ENCODE results near the gene DUSP15. TPM values are rescaled to one million over a fixed set of nuclear protein-coding genes. Genes with fewer than 3 reads are reported as not detected.
A peak's percentile ranks its signal among the peaks of the same experiment; 100 is the strongest.

Gene DUSP15
- total and polyA plus RNA-seq, 9 of the 15 experiments (the other 6 are each of a cell fraction or from before 2014, with no cell fraction given) = 0.34 TPM; not detected in 8

- TF ChIP-seq, protein P1, sequence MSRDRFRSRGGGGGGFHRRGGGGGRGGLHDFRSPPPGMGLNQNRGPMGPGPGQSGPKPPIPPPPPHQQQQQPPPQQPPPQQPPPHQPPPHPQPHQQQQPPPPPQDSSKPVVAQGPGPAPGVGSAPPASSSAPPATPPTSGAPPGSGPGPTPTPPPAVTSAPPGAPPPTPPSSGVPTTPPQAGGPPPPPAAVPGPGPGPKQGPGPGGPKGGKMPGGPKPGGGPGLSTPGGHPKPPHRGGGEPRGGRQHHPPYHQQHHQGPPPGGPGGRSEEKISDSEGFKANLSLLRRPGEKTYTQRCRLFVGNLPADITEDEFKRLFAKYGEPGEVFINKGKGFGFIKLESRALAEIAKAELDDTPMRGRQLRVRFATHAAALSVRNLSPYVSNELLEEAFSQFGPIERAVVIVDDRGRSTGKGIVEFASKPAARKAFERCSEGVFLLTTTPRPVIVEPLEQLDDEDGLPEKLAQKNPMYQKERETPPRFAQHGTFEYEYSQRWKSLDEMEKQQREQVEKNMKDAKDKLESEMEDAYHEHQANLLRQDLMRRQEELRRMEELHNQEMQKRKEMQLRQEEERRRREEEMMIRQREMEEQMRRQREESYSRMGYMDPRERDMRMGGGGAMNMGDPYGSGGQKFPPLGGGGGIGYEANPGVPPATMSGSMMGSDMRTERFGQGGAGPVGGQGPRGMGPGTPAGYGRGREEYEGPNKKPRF (IDR thresholded peaks at IDR 0.05; ENCODE audit: low read depth, low read length) = no peak
- TF ChIP-seq KDM1A (IDR thresholded peaks at IDR 0.05) (peak; percentile 38 to 54; a peak in 2 of 4 replicates), KLF16 (IDR thresholded peaks at IDR 0.05) (no peak), KAT8 (IDR thresholded peaks at IDR 0.05; ENCODE audit: low read depth) (no peak), ZNF707 (CRISPR knock-in tag; conservative IDR thresholded peaks at IDR 0.05) (no peak), TAF9B (IDR thresholded peaks at IDR 0.05; ENCODE audit: partially characterized antibody) (no peak), NR1H2 (CRISPR knock-in tag; IDR thresholded peaks at IDR 0.05) (no peak), XRCC5 (IDR thresholded peaks at IDR 0.05; ENCODE audit: low read depth, low read length) (no peak)
- TF ChIP-seq, protein P2, sequence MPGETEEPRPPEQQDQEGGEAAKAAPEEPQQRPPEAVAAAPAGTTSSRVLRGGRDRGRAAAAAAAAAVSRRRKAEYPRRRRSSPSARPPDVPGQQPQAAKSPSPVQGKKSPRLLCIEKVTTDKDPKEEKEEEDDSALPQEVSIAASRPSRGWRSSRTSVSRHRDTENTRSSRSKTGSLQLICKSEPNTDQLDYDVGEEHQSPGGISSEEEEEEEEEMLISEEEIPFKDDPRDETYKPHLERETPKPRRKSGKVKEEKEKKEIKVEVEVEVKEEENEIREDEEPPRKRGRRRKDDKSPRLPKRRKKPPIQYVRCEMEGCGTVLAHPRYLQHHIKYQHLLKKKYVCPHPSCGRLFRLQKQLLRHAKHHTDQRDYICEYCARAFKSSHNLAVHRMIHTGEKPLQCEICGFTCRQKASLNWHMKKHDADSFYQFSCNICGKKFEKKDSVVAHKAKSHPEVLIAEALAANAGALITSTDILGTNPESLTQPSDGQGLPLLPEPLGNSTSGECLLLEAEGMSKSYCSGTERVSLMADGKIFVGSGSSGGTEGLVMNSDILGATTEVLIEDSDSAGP (CRISPR knock-in tag; IDR thresholded peaks at IDR 0.05) = no peak
- TF ChIP-seq, protein P3, sequence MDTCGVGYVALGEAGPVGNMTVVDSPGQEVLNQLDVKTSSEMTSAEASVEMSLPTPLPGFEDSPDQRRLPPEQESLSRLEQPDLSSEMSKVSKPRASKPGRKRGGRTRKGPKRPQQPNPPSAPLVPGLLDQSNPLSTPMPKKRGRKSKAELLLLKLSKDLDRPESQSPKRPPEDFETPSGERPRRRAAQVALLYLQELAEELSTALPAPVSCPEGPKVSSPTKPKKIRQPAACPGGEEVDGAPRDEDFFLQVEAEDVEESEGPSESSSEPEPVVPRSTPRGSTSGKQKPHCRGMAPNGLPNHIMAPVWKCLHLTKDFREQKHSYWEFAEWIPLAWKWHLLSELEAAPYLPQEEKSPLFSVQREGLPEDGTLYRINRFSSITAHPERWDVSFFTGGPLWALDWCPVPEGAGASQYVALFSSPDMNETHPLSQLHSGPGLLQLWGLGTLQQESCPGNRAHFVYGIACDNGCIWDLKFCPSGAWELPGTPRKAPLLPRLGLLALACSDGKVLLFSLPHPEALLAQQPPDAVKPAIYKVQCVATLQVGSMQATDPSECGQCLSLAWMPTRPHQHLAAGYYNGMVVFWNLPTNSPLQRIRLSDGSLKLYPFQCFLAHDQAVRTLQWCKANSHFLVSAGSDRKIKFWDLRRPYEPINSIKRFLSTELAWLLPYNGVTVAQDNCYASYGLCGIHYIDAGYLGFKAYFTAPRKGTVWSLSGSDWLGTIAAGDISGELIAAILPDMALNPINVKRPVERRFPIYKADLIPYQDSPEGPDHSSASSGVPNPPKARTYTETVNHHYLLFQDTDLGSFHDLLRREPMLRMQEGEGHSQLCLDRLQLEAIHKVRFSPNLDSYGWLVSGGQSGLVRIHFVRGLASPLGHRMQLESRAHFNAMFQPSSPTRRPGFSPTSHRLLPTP (IDR thresholded peaks at IDR 0.05; ENCODE audit: borderline replicate concordance, extremely low read depth, insufficient read length) = no peak
- TF ChIP-seq, protein P4, sequence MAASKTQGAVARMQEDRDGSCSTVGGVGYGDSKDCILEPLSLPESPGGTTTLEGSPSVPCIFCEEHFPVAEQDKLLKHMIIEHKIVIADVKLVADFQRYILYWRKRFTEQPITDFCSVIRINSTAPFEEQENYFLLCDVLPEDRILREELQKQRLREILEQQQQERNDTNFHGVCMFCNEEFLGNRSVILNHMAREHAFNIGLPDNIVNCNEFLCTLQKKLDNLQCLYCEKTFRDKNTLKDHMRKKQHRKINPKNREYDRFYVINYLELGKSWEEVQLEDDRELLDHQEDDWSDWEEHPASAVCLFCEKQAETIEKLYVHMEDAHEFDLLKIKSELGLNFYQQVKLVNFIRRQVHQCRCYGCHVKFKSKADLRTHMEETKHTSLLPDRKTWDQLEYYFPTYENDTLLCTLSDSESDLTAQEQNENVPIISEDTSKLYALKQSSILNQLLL (CRISPR knock-in tag; IDR thresholded peaks at IDR 0.05; ENCODE audit: borderline replicate concordance) = no peak
These were observed 36.7 kb upstream of the DUSP15 start (continued) for GRCh38 chr20:31907046-31907445.
